ENCODE results near the gene NRF1.

NRF1 gene

GRCh38 chr7:129796186-129796775 lies 184.8 kb downstream of the NRF1 start:
- no peaks in the 10 kb centered on the region for H3K9me3 ChIP-seq (ENCODE audit: control insufficient read depth, low read length)
- no peaks in the 10 kb centered on the region for H3K27me3 ChIP-seq (replicated peaks; ENCODE audit: control insufficient read depth, insufficient read depth, low read length, poor library complexity, severe bottlenecking)
- no peak for DNase-seq
- no peak overlapping the region for H3K4me3 ChIP-seq (ENCODE audit: insufficient read depth, low read depth, low read length, poor library complexity, severe bottlenecking)
- no peaks in the 10 kb centered on the region for H3K36me3 ChIP-seq (ENCODE audit: control insufficient read depth, insufficient read depth, low read length)
- H3K4me1 ChIP-seq (ENCODE audit: control insufficient read depth, insufficient read depth, low read length, poor library complexity, severe bottlenecking) = no peaks in the 10 kb centered on the region
- H3K27ac ChIP-seq (ENCODE audit: insufficient read depth, low read length, poor library complexity, severe bottlenecking) = no peak overlapping the region

- no peaks in the 10 kb centered on the region for H3K36me3 ChIP-seq (ENCODE audit: control insufficient read depth, insufficient read depth, low read length)
- H3K27me3 ChIP-seq (replicated peaks; ENCODE audit: control insufficient read depth, insufficient read depth, low read length, poor library complexity, severe bottlenecking) = no peaks in the 10 kb centered on the region
- no peaks in the 10 kb centered on the region for H3K9me3 ChIP-seq (ENCODE audit: control insufficient read depth, low read length)
- no peak overlapping the region for H3K4me3 ChIP-seq (ENCODE audit: insufficient read depth, low read depth, low read length, poor library complexity, severe bottlenecking)
- DNase-seq = no peak
- no peaks in the 10 kb centered on the region for H3K4me1 ChIP-seq (ENCODE audit: control insufficient read depth, insufficient read depth, low read length, poor library complexity, severe bottlenecking)
- H3K27ac ChIP-seq (ENCODE audit: insufficient read depth, low read length, poor library complexity, severe bottlenecking) = no peak overlapping the region
Measured at GRCh38 chr7:129797214-129797789, 185.8 kb downstream of the NRF1 start.

GRCh38 chr7:129798616-129799349 lies 187.3 kb downstream of the NRF1 start:
- no peaks in the 10 kb centered on the region for H3K9me3 ChIP-seq (ENCODE audit: control insufficient read depth, low read length)
- no peak for DNase-seq
- no peaks in the 10 kb centered on the region for H3K36me3 ChIP-seq (ENCODE audit: control insufficient read depth, insufficient read depth, low read length)
- H3K4me3 ChIP-seq (ENCODE audit: insufficient read depth, low read depth, low read length, poor library complexity, severe bottlenecking) = no peak overlapping the region
- H3K27ac ChIP-seq (ENCODE audit: insufficient read depth, low read length, poor library complexity, severe bottlenecking) = no peak overlapping the region
- no peaks in the 10 kb centered on the region for H3K27me3 ChIP-seq (replicated peaks; ENCODE audit: control insufficient read depth, insufficient read depth, low read length, poor library complexity, severe bottlenecking)
- no peaks in the 10 kb centered on the region for H3K4me1 ChIP-seq (ENCODE audit: control insufficient read depth, insufficient read depth, low read length, poor library complexity, severe bottlenecking)

- Histone ChIP-seq H3K27me3 (replicated peaks; ENCODE audit: control insufficient read depth, insufficient read depth, low read length, poor library complexity, severe bottlenecking) (no peaks in the 10 kb centered on the region), H3K4me1 (ENCODE audit: control insufficient read depth, insufficient read depth, low read length, poor library complexity, severe bottlenecking) (no peaks in the 10 kb centered on the region), H3K4me3 (ENCODE audit: insufficient read depth, low read depth, low read length, poor library complexity, severe bottlenecking) (no peak overlapping the region), H3K36me3 (ENCODE audit: control insufficient read depth, insufficient read depth, low read length) (no peaks in the 10 kb centered on the region), H3K27ac (ENCODE audit: insufficient read depth, low read length, poor library complexity, severe bottlenecking) (no peak overlapping the region), H3K9me3 (ENCODE audit: control insufficient read depth, low read length) (no peaks in the 10 kb centered on the region)
- DNase-seq = no peak
Measured at GRCh38 chr7:129799350-129799955, 187.9 kb downstream of the NRF1 start.

- Histone ChIP-seq H3K4me3 (ENCODE audit: insufficient read depth, low read depth, low read length, poor library complexity, severe bottlenecking) (no peak overlapping the region), H3K4me1 (ENCODE audit: control insufficient read depth, insufficient read depth, low read length, poor library complexity, severe bottlenecking) (no peaks in the 10 kb centered on the region), H3K27ac (ENCODE audit: insufficient read depth, low read length, poor library complexity, severe bottlenecking) (no peak overlapping the region), H3K9me3 (ENCODE audit: control insufficient read depth, low read length) (no peaks in the 10 kb centered on the region), H3K36me3 (ENCODE audit: control insufficient read depth, insufficient read depth, low read length) (no peaks in the 10 kb centered on the region), H3K27me3 (replicated peaks; ENCODE audit: control insufficient read depth, insufficient read depth, low read length, poor library complexity, severe bottlenecking) (no peaks in the 10 kb centered on the region)
- no peak for DNase-seq
Measured at GRCh38 chr7:129800901-129801300, 189.4 kb downstream of the NRF1 start.

GRCh38 chr7:129801882-129802281 lies 190.4 kb downstream of the NRF1 start:
- Histone ChIP-seq H3K4me1 (ENCODE audit: control insufficient read depth, insufficient read depth, low read length, poor library complexity, severe bottlenecking) (no peaks in the 10 kb centered on the region), H3K4me3 (ENCODE audit: insufficient read depth, low read depth, low read length, poor library complexity, severe bottlenecking) (no peak overlapping the region), H3K36me3 (ENCODE audit: control insufficient read depth, insufficient read depth, low read length) (no peaks in the 10 kb centered on the region), H3K27ac (ENCODE audit: insufficient read depth, low read length, poor library complexity, severe bottlenecking) (no peak overlapping the region), H3K27me3 (replicated peaks; ENCODE audit: control insufficient read depth, insufficient read depth, low read length, poor library complexity, severe bottlenecking) (no peaks in the 10 kb centered on the region), H3K9me3 (ENCODE audit: control insufficient read depth, low read length) (no peaks in the 10 kb centered on the region)
- no peak for DNase-seq

- H3K4me3 ChIP-seq (ENCODE audit: insufficient read depth, low read depth, low read length, poor library complexity, severe bottlenecking) = no peak overlapping the region
- DNase-seq = no peak
- H3K9me3 ChIP-seq (ENCODE audit: control insufficient read depth, low read length) = no peaks in the 10 kb centered on the region
- H3K27ac ChIP-seq (ENCODE audit: insufficient read depth, low read length, poor library complexity, severe bottlenecking) = no peak overlapping the region
- no peaks in the 10 kb centered on the region for H3K36me3 ChIP-seq (ENCODE audit: control insufficient read depth, insufficient read depth, low read length)
- H3K27me3 ChIP-seq (replicated peaks; ENCODE audit: control insufficient read depth, insufficient read depth, low read length, poor library complexity, severe bottlenecking) = no peaks in the 10 kb centered on the region
- no peaks in the 10 kb centered on the region for H3K4me1 ChIP-seq (ENCODE audit: control insufficient read depth, insufficient read depth, low read length, poor library complexity, severe bottlenecking)
Measured at GRCh38 chr7:129803546-129804081, 192.1 kb downstream of the NRF1 start.

GRCh38 chr7:129804111-129804889 lies 192.8 kb downstream of the NRF1 start:
- no peak for DNase-seq
- H3K27ac ChIP-seq (ENCODE audit: insufficient read depth, low read length, poor library complexity, severe bottlenecking) = no peak overlapping the region

GRCh38 chr7:129804890-129805719 lies 193.6 kb downstream of the NRF1 start:
- DNase-seq = no peak
- H3K4me3 ChIP-seq (ENCODE audit: insufficient read depth, low read depth, low read length, poor library complexity, severe bottlenecking) = no peak overlapping the region
- H3K36me3 ChIP-seq (ENCODE audit: control insufficient read depth, insufficient read depth, low read length) = no peaks in the 10 kb centered on the region
- no peaks in the 10 kb centered on the region for H3K27me3 ChIP-seq (replicated peaks; ENCODE audit: control insufficient read depth, insufficient read depth, low read length, poor library complexity, severe bottlenecking)
- H3K27ac ChIP-seq (ENCODE audit: insufficient read depth, low read length, poor library complexity, severe bottlenecking) = no peak overlapping the region
- H3K4me1 ChIP-seq (ENCODE audit: control insufficient read depth, insufficient read depth, low read length, poor library complexity, severe bottlenecking) = no peaks in the 10 kb centered on the region
- H3K9me3 ChIP-seq (ENCODE audit: control insufficient read depth, low read length) = no peaks in the 10 kb centered on the region

More at GRCh38 chr7:129804111-129804889, 192.8 kb downstream of the NRF1 start:
- no peak overlapping the region for H3K4me3 ChIP-seq (ENCODE audit: insufficient read depth, low read depth, low read length, poor library complexity, severe bottlenecking)
- no peaks in the 10 kb centered on the region for H3K27me3 ChIP-seq (replicated peaks; ENCODE audit: control insufficient read depth, insufficient read depth, low read length, poor library complexity, severe bottlenecking)
- H3K4me1 ChIP-seq (ENCODE audit: control insufficient read depth, insufficient read depth, low read length, poor library complexity, severe bottlenecking) = no peaks in the 10 kb centered on the region
- no peaks in the 10 kb centered on the region for H3K9me3 ChIP-seq (ENCODE audit: control insufficient read depth, low read length)
- no peaks in the 10 kb centered on the region for H3K36me3 ChIP-seq (ENCODE audit: control insufficient read depth, insufficient read depth, low read length)
